Glutamatergic neuron (in vitro differentiated cells): ENCODE data around the gene RAI1. TPM values are rescaled to one million over a fixed set of nuclear protein-coding genes. Genes with fewer than 3 reads are reported as not detected.
A peak's percentile ranks its signal among the peaks of the same experiment; 100 is the strongest.

ENCODE experiments used
- DNase-seq: peaks from one replicate; pipeline ENCODE4 v3.0.0; 2022
- H3K27ac Mint-ChIP-seq: one replicate; pipeline ENCODE4 v1.8.0; 2020; ENCODE audit warnings: mild to moderate bottlenecking, mixed read lengths, inconsistent platforms; ENCODE audit not compliant: unreplicated experiment
- H3K27me3 Mint-ChIP-seq: one replicate; pipeline ENCODE4 v1.8.0; 2020; ENCODE audit warnings: mild to moderate bottlenecking, moderate library complexity, mixed read lengths, inconsistent platforms; ENCODE audit not compliant: unreplicated experiment
- H3K36me3 Mint-ChIP-seq: one replicate; pipeline ENCODE4 v1.8.0; 2020; ENCODE audit warnings: mild to moderate bottlenecking, mixed read lengths, inconsistent platforms; ENCODE audit not compliant: unreplicated experiment
- H3K4me1 Mint-ChIP-seq: one replicate; pipeline ENCODE4 v1.8.0; 2020; ENCODE audit warnings: mild to moderate bottlenecking, low read depth, mixed read lengths, inconsistent platforms; ENCODE audit not compliant: unreplicated experiment
- H3K4me3 Mint-ChIP-seq: one replicate; pipeline ENCODE4 v1.8.0; 2020; ENCODE audit warnings: mild to moderate bottlenecking, mixed read lengths, inconsistent platforms; ENCODE audit not compliant: unreplicated experiment
- H3K9me3 Mint-ChIP-seq: one replicate; pipeline ENCODE4 v1.8.0; 2020; ENCODE audit warnings: mild to moderate bottlenecking, moderate library complexity, mixed read lengths, inconsistent platforms; ENCODE audit not compliant: unreplicated experiment
- CTCF ChIP-seq: fragments of 200-600 bp; sonication (generic); IDR thresholded peaks from one replicate; pipeline ENCODE4 v1.5.0; 2021; ENCODE audit not compliant: partially characterized antibody, unreplicated experiment
- total RNA-seq: library from RNA; stranded (reverse); fragmentation: NEBNext Ultra II Directional; extraction: Animal tissue kit (Norgen Biotek cat#: 25700); gene quantifications from one replicate; pipeline ENCODE4 v1.2.1, GENCODE V29; 2021; ENCODE audit not compliant: unreplicated experiment

Gene RAI1
- total RNA-seq, 1 donor from 2014 or later: 70.2 TPM

DNA sequence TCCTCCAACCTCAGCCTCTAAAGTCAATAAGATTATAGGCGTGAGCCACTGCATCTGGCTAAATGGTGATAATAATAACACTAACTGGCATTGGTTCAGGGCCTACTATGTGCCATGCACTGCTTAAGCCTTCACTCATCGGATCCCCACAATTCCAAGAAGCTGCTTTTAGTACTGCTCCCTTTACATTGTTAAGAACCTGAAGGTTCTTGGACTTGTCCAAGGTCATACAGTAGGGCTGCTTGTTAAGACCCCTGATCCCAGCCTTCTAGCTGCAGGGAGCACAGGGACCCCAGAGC lies 149.0 kb downstream of the RAI1 start:
- no peak for TF ChIP-seq CTCF
- peaks cover 37% of the 10 kb centered on the region for H3K4me1 Mint-ChIP-seq

GRCh38 chr17:17830740-17831207 lies 149.5 kb downstream of the RAI1 start:
- H3K4me1 Mint-ChIP-seq: peaks cover 38% of the 10 kb centered on the region
- H3K36me3 Mint-ChIP-seq: no peaks in the 10 kb centered on the region
- TF ChIP-seq CTCF: no peak
- no peak overlapping the region for H3K4me3 Mint-ChIP-seq
- peak; percentile 51 for DNase-seq
- peaks cover 11% of the 10 kb centered on the region for H3K27me3 Mint-ChIP-seq
- peaks cover 9% of the 10 kb centered on the region for H3K9me3 Mint-ChIP-seq
- peak overlapping the region; percentile 75 for H3K27ac Mint-ChIP-seq

More for the DNA sequence above, 149.0 kb downstream of the RAI1 start:
- peaks cover 9% of the 10 kb centered on the region for H3K9me3 Mint-ChIP-seq
- no peak overlapping the region for H3K4me3 Mint-ChIP-seq
- peaks cover 9% of the 10 kb centered on the region for H3K27me3 Mint-ChIP-seq
- peak overlapping the region; percentile 70 for H3K27ac Mint-ChIP-seq
- H3K36me3 Mint-ChIP-seq: no peaks in the 10 kb centered on the region
- DNase-seq: no peak

DNA sequence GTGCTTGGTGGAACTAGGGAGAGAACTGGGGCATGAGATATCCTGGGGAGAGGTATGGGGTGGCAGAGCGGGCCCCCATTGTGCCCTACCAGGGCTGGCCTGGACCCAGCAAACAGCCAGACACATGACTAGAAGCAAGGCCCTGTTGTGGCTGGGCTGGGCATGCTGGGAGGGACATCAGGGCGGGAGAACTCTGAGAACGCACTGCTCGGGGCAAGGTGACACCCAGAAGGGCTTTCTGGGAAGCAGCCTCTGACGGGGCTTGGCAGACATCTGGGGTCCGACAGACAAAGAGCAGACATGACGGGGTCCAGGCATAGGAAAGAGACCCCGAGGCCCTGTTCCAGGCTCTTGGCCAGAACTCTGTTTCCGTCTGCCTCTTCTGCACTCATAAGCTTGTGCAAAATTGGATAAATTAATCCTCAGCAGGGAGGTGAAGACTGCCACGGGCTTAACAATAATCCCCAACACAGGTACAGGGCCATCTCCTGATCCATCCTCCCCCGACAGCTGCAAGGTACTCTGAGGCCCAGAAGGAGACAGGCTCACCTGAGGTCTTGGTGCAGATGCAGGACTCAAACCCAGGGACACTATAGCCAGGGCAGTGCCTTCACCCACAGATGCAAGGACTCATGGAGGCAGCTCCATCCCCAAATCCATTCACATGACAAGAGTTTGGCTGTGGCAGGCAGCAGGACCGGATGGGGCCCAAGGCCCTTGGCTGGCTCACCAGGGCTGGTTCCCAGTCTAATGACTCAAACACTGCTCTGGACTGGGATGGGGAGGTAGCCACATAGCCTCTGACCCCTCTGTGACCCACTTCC lies 150.2 kb downstream of the RAI1 start:
- peak overlapping the region; percentile 75 for H3K27ac Mint-ChIP-seq
- H3K9me3 Mint-ChIP-seq: peaks cover 13% of the 10 kb centered on the region
- no peak for TF ChIP-seq CTCF
- H3K27me3 Mint-ChIP-seq: peaks cover 11% of the 10 kb centered on the region
- DNase-seq: no peak
- peaks cover 36% of the 10 kb centered on the region for H3K4me1 Mint-ChIP-seq
- peak overlapping the region; percentile 52 for H3K4me3 Mint-ChIP-seq
- H3K36me3 Mint-ChIP-seq: no peaks in the 10 kb centered on the region

DNA sequence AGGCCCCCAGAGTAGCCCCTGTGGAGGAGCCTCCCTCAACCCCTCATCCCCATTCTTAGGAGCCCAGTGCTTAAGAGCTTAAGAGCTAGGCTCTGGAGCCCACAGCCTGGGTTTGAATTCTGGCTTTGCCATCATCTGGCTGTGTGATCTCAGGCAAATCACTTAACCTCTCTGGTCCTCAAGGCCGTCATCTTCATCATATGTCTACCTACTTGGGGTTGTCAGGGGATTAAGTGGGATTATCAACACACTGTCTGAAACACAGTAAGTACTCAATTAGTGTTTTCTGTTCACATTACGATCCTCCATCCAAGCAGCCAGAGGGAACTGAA lies 150.7 kb downstream of the RAI1 start:
- Mint-ChIP-seq H3K36me3 (no peaks in the 10 kb centered on the region), H3K9me3 (peaks cover 12% of the 10 kb centered on the region), H3K27ac (peak overlapping the region; percentile 48), H3K27me3 (peaks cover 12% of the 10 kb centered on the region), H3K4me1 (peaks cover 34% of the 10 kb centered on the region), H3K4me3 (peak overlapping the region; percentile 65)
- no peak for TF ChIP-seq CTCF
- DNase-seq: no peak

DNA sequence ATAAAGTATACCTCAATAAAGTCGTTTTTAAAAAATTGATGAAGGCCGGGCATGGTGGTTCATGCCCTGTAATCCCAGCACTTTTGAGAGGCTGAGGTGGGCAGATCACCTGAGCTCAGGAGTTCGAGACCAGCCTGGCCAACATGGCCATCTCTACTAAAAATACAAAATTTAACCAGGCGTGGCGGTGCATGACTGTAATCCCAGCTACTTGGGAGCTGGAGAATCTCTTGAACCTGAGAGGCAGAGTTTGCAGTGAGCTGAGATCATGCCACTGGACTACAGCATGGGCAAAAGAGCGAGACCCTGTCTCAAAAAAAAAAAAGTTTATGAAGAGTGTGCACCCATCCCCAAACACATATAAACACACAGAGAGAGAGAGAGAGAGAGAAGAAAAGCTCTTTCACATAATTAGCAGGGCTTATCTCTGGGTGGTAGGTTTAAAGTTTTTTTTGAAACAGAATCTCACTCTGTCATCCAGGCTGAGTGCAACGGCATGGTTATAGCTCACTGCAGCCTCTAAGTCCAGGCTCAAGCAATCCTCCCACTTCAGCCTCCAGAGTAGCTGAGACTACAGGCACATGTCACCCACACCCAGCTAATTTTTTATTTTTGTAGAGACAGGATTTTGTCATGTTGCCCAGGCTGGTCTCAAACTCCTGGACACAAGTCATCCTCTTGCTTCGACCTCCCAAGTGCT lies 152.6 kb downstream of the RAI1 start:
- peaks cover 18% of the 10 kb centered on the region for H3K27me3 Mint-ChIP-seq
- no peak for TF ChIP-seq CTCF
- no peak for DNase-seq
- H3K4me3 Mint-ChIP-seq: peak overlapping the region; percentile 95
- H3K36me3 Mint-ChIP-seq: no peaks in the 10 kb centered on the region
- peaks cover 17% of the 10 kb centered on the region for H3K9me3 Mint-ChIP-seq
- peaks cover 42% of the 10 kb centered on the region for H3K4me1 Mint-ChIP-seq
- no peak overlapping the region for H3K27ac Mint-ChIP-seq
